ENCODE measurements around the gene ANKFN1.

GRCh38 chr17:56392321-56392720 is 239.0 kb downstream of the ANKFN1 start:
- TF ChIP-seq CTCF (IDR thresholded peaks at IDR 0.05) (no peak), POLR2A (IDR thresholded peaks at IDR 0.05) (no peak)

Data from body of pancreas (tissue), 4 donors.